Activated CD4-positive, alpha-beta T cell treated with anti-CD3 and anti-CD28 coated beads, Interleukin-2, amount 50 U/mL, for 16 hours (primary cell): ENCODE data around the gene OR11H6.
"Not testable (repeated sequence)": the region's sequence is repeated elsewhere in the genome, so short reads cannot be mapped to it uniquely, and the experiment has no call there.

Experiments
- DNase-seq: peaks from one replicate; pipeline ENCODE4 v3.0.0-alpha.2; 2020

The OR11H6 gene

GRCh38 chr14:20223410-20223809 lies at the start of gene OR11H6:
TSS of gene OR11H6 (plus strand) at chr14:20223710. CDS start at chr14:20223710, 0 bp downstream.
- DNase-seq: no peak

- DNase-seq: not testable (repeated sequence)
Observed at GRCh38 chr14:20174205-20174604, 49.3 kb upstream of the OR11H6 start.

GRCh38 chr14:20176330-20176729 lies 47.2 kb upstream of the OR11H6 start:
- no peak for DNase-seq

- no peak for DNase-seq
Observed at GRCh38 chr14:20177433-20177974, 46.0 kb upstream of the OR11H6 start.

GRCh38 chr14:20179218-20179617 lies 44.3 kb upstream of the OR11H6 start:
- DNase-seq: no peak

- no peak for DNase-seq
Observed at GRCh38 chr14:20179880-20180279, 43.6 kb upstream of the OR11H6 start.

GRCh38 chr14:20180486-20180885 lies 43.0 kb upstream of the OR11H6 start:
- no peak for DNase-seq

- DNase-seq: no peak
Observed at GRCh38 chr14:20184181-20184580, 39.3 kb upstream of the OR11H6 start.

- no peak for DNase-seq
Observed at GRCh38 chr14:20190596-20190995, 32.9 kb upstream of the OR11H6 start, which contains the start of gene OR11G2. TSS of gene OR11G2 (plus strand) at chr14:20190896. CDS start at chr14:20197438, 6,542 bp downstream.

- DNase-seq: no peak
Observed at GRCh38 chr14:20191396-20191795, 32.1 kb upstream of the OR11H6 start.

GRCh38 chr14:20194101-20194500 lies 29.4 kb upstream of the OR11H6 start:
- DNase-seq: no peak

- not testable (repeated sequence) for DNase-seq
Observed at GRCh38 chr14:20195170-20195569, 28.3 kb upstream of the OR11H6 start.

GRCh38 chr14:20195911-20196310 lies 27.6 kb upstream of the OR11H6 start:
- no peak for DNase-seq

GRCh38 chr14:20197459-20197858 lies 26.1 kb upstream of the OR11H6 start:
- no peak for DNase-seq

- DNase-seq: no peak
Observed at GRCh38 chr14:20198991-20199390, 24.5 kb upstream of the OR11H6 start.

- no peak for DNase-seq
Observed at GRCh38 chr14:20204721-20205120, 18.8 kb upstream of the OR11H6 start.

- no peak for DNase-seq
Observed at GRCh38 chr14:20209595-20209994, 13.9 kb upstream of the OR11H6 start.

GRCh38 chr14:20212406-20212805 lies 11.1 kb upstream of the OR11H6 start:
- DNase-seq: not testable (repeated sequence)

- DNase-seq: no peak
Observed at GRCh38 chr14:20215196-20215595, 8.3 kb upstream of the OR11H6 start.

- no peak for DNase-seq
Observed at GRCh38 chr14:20219033-20219432, 4.5 kb upstream of the OR11H6 start.

- no peak for DNase-seq
Observed at GRCh38 chr14:20228681-20229080, 5.2 kb downstream of the OR11H6 start, which contains the start of gene OR11H7. TSS of gene OR11H7 (plus strand) at chr14:20228981.

GRCh38 chr14:20235415-20235814 lies 11.9 kb downstream of the OR11H6 start:
- DNase-seq: not testable (repeated sequence)

- DNase-seq: peak; percentile 5
Observed at GRCh38 chr14:20247646-20248246, 24.2 kb downstream of the OR11H6 start.

- no peak for DNase-seq
Observed at GRCh38 chr14:20262642-20263128, 39.2 kb downstream of the OR11H6 start.

- not testable (repeated sequence) for DNase-seq
Observed at GRCh38 chr14:20264361-20264760, 40.9 kb downstream of the OR11H6 start.
